Midbrain (tissue), 1 donor: Measurements from ENCODE around the gene LZTS2.
"Not testable (repeated sequence)": the region's sequence is repeated elsewhere in the genome, so short reads cannot be mapped to it uniquely, and the experiment has no call there.

Experiments used
- DNase-seq: peaks from one replicate; lab custom pipeline; 2025; lab: John Stamatoyannopoulos, UW

Gene LZTS2

GRCh38 chr10:101032637-101033224 lies 33.1 kb downstream of the LZTS2 start:
- DNase-seq, result peak; percentile 83

- no peak for DNase-seq
These were observed 33.7 kb downstream of the LZTS2 start for GRCh38 chr10:101033276-101033675.

DNA sequence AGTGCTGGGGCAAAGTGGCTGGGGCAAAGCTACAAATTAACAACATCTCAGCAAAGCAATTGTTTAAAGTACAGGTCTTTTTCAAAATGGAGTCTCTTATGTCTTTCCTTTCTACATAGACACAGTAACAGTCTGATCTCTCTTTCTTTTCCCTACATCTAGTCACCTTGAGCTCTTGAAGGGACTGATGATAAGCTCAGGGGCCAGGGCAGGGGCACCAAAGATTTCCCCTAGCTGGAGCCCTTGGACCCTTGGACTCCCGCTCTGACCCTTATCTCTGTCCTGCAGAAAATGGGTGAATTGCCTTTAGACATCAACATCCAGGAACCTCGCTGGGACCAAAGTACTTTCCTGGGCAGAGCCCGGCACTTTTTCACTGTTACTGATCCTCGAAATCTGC lies 34.8 kb downstream of the LZTS2 start:
- DNase-seq, result not testable (repeated sequence)

- no peak for DNase-seq
These were observed 35.7 kb downstream of the LZTS2 start for GRCh38 chr10:101035314-101035713.

- DNase-seq, result no peak
These were observed 36.5 kb downstream of the LZTS2 start for GRCh38 chr10:101035916-101036702.

GRCh38 chr10:101036726-101037125 lies 37.1 kb downstream of the LZTS2 start:
- DNase-seq, result no peak

- no peak for DNase-seq
These were observed 38.9 kb downstream of the LZTS2 start for GRCh38 chr10:101038484-101038883.

DNA sequence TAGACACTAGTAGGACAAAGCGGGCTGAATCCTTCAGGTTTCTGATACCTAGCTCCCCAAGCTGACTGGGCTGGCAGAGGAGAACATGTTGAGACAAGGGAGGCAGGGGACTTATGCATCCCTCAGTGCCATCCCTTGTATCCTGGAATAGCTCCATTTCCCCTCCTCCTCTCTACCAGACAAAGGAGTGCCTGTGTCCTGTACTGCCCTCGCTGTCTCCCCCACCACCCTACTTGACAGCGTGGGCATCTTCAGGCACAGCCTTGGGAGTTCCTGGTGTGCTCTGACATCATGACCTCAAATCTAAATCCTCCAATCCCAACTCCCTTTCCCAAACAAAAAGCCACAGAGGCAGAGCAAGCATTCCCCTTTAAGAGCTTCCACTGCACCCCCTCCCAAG lies 40.5 kb downstream of the LZTS2 start:
- DNase-seq, result no peak

GRCh38 chr10:101040851-101041250 lies 41.2 kb downstream of the LZTS2 start:
- DNase-seq, result no peak

DNA sequence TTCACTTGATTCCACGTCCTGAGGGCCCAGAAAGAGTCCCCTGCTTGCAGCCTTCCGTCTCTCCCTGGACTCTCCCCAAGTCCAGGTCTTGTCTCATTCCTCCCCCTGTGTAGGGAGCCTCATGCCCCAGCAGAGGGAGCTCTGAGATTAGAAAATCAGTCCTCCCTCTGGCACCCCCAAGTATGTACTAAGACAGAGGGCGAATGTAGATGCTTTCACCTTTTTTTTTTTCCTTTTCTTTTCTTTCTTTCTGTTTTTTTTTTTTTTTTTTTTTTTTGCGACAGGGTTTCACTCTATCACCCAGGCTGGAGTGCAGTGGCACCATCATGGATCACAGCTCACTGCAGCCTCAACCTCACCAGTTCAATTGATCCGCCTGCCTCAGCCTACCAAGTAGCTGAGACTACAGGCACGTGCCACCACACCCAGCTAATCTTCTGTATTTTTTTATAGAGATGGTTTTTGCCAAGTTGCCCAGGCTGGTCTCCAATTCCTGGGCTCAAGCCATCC lies 41.7 kb downstream of the LZTS2 start:
- peak; percentile 82 for DNase-seq

DNA sequence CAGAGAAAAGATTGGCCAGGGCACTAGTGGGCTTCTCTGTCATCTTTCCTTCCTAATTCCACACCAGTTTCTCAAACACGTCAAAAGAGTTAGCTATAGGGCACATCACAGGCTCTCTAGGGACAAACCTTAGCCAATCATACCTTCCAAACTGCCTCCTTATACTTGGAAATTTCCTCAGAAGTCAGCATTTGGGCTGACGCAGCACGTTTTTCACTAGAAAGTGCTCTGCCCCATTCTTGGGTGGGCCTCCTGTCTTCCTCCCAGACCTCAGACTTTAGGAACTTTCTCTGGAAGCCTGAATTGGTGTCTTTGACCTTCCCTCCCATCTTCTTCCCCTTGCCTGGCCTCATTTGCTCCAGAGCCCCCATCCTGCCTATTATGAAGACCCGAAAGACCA lies 42.5 kb downstream of the LZTS2 start:
- no peak for DNase-seq

DNA sequence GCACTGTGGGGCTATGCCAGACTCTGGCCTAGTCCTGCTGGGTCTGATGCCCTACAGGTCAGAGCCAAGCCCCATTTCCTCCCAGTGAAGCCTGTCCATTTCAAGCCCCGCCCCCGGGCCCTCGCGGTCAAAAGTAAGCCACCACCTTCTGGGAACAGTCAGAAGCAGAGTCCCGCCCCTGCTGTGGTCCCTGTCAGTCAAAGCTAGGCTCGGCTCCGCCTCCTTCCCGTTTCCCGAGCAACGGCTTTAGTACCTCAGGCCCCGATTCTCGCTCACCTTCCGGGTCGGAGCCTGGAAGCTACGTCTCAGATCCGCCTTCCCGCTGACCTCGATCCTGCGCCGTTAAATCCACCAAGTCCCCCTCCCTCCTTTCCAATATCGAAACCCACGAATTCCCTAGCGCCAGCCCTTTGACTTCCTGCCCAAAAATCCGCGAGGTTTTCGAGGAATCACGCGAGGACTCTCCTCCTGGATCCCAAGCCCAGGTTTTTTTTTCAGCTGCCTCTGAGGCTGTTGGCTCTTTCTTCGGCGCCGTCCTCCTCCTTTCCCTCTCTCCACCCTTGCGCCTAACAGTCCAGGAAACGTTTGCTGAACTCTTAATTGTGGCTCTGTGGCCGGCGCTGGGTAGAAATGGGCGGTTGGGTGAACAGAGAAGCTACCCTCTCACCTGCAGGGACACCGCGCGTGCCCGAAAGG lies 43.2 kb downstream of the LZTS2 start:
- DNase-seq, result peak; percentile 78

GRCh38 chr10:101043363-101043707 lies 43.7 kb downstream of the LZTS2 start:
- DNase-seq, result no peak

- no peak for DNase-seq
These were observed 44.5 kb downstream of the LZTS2 start for GRCh38 chr10:101044117-101044516.

DNA sequence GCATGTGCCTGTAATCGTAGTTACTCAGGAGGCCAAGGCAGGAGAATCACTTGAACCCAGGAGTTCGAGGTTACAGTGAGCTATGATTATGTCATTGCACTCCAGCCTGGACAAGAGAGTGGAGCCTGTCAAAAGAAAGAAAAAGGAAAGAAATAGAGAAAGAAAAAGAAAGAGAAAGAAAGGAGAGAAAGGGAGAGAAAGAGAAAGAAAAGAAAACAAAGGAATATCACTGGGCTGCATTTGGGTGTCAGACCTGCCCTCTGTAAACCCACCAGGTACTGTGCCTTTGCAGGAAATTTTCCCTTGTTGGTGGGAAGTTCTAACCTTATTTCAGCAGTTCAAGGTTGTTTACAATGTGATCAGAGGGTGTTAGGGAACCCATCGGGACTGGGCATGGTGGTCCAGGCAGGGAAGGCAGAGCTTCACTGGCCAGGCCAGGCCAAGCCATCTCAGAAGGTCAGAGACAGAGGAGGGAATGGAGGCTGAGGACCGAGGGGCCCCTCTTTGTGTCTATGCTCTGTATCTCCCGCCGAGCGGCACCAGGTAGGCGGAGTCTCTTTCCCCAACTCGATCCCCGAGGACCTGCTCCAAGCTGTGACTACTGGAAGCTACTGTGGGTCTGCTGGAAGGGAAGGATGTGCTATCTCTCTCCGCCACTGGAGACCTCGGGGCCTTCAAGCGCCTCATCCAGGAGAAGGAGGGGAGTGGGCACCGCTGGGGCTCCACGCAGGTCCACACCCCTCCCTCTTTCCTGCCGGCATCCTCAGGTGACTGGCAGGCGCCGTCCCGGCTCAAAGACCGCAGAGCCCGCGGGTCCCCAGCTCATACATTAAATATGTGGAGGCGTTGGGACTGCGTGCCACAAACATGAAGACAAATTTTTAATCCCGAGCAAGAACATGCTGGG lies 47.0 kb downstream of the LZTS2 start:
- DNase-seq, result no peak

DNA sequence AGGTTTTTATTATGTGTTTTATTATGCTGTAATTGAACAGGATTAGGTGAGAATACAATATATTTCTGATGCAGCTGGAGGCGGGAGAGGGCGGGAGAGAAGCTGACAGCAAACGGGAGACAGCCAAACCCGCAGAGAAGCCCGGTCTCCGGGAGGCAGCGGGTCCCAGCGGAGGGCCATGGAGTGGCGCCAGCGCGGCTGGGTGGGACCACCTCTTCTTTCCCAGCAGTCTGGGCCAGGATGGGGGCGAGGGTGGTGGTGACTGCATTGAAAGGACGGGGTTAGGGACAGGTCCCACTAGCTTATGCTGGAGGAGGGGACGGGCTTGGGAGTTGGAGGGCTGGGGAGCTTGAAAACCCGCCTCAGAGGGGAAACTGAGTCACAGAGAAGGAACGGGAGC lies 47.7 kb downstream of the LZTS2 start:
- no peak for DNase-seq

- no peak for DNase-seq
These were observed 48.6 kb downstream of the LZTS2 start for GRCh38 chr10:101047961-101048892.

- peak; percentile 4 for DNase-seq
These were observed 50.8 kb downstream of the LZTS2 start for GRCh38 chr10:101050208-101051069.

DNA sequence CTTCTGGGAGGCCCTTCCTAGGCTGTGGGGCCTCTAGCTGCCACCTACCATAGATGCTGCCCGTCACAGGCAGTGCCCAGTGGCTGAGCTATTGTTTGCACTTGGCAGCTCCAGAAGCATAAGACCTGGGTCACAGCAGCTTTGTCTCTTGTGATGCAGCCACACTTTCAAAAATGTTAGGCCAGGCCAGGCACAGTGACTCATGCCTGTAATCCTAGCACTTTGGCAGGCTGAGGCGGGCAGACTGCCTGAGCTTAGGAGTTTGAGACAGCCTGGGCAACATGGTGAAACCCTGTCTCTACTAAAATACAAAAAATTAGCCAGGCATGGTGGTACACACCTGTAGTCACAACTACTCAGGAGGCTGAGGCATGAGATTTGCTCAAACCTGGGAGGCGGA lies 52.7 kb downstream of the LZTS2 start:
- DNase-seq, result no peak

- DNase-seq, result no peak
These were observed 53.9 kb downstream of the LZTS2 start for GRCh38 chr10:101053516-101053915.
